ENCODE results near the gene ARL14EP.

The ARL14EP gene

GRCh38 chr11:30328681-30329080, 5.8 kb downstream of the ARL14EP start:
- DNase-seq, result no peak

- DNase-seq, result no peak
Observed at GRCh38 chr11:30329150-30329940, 6.4 kb downstream of the ARL14EP start.

GRCh38 chr11:30333405-30333804, 10.5 kb downstream of the ARL14EP start:
- DNase-seq, result no peak

DNA sequence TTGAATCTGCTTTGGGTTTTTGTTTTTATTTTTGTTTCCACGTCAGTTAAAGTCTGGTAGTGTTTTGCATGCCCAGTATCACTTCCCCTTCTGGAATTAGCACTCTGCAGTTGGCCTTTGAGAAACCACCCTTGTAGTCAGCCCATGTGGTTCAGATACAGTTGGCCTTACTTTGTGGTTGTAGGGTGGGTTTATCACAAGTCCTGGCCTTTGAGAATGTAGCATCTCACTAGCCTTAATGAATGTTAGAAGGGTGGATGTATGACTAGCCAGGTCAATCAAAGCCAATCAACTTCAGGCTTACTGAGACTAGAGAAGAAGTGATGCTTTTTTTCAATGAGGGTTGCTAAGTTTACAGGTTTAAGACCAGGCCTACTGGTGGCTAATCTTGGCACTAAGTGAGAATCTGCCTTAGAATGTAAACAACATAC, 19.8 kb downstream of the ARL14EP start:
- no peak for DNase-seq

DNA sequence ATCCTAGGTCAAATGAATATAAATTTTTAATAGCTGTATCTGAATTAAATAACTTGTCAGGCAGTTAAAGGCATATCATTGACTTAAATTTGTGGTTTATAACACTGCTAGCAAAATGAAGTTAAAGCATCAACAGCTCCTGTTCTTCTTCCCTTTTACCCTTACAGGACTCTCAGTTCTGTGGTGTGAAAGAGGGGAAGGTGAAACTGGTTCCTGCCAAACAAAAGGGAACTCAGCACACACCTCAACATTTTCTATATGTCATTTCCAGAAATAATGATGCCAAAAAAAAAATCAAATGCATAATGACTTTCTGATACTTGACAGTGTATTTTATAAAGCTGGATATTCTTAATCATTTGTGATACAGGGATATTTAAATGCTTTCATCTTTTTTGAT, 21.2 kb downstream of the ARL14EP start:
- DNase-seq, result no peak

GRCh38 chr11:30345644-30346043, 22.7 kb downstream of the ARL14EP start:
- DNase-seq, result no peak

DNA sequence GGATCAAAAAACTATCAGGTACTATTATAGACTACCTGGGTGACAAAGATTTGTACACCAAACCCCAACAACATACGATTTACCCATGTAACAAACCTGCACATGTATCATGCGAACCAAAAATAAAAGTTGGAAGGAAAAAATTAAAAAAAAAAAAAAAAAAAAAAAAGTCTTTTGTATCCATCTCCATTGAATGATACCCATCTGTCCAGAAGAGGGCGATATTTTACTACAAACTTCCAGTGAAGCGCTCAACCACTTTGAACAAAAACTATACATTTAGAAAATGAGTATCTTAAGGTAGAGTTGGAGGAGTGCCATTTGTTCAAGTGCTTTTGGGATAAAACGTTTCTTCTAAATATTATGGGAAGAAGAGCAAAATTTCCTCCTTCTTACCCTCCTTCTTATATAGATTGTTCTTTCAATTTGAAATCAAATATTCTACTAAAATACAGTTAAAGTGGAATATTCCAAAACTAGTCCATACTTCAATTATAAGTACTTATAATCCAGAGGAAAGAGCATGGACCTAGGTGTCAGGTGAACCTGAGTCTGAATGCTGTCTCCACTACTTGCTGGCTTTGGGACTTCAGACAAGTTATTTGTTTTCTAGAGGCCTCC, 23.3 kb downstream of the ARL14EP start:
- DNase-seq, result no peak

- no peak for DNase-seq
Observed at GRCh38 chr11:30348035-30348434, 25.1 kb downstream of the ARL14EP start.

DNA sequence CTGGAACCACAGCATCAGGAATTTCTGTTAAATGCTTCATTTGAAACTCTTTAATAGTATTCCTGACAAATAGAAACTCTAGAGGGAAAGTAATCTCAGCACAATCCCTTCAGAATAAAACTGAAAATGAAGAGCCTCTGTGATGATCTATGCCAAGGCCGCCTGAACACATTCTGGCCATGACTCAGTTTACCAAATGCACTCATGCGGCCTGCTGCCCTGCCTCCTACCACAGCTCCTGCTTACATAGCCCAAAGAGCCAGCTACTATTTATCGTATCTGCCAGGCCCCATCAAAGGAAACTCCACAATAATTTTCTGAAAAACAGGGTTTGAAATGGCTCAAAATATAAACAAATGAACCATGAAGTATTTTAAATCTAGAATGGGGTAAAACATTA, 27.0 kb downstream of the ARL14EP start:
- no peak for DNase-seq

GRCh38 chr11:30350384-30350783, 27.5 kb downstream of the ARL14EP start:
- DNase-seq, result no peak

DNA sequence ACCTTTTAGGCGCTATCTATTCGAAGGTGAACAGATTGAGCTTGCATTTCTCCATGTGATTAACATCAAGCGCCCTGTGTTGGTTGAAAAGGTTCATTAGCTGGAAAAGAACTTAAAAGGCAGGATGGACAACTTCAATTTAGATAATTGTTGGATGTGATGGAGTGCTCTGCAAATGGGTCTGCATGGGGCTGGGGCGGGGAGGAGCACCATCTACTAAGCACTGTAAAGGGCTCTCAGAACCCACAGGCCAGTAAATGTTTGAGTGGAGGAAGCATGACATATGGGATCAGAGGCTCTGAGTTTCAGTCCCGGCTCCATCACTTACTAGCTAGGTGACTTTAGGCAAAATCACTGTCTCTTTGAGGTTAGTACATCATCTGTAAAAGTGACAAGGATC, 28.2 kb downstream of the ARL14EP start:
- DNase-seq, result no peak

DNA sequence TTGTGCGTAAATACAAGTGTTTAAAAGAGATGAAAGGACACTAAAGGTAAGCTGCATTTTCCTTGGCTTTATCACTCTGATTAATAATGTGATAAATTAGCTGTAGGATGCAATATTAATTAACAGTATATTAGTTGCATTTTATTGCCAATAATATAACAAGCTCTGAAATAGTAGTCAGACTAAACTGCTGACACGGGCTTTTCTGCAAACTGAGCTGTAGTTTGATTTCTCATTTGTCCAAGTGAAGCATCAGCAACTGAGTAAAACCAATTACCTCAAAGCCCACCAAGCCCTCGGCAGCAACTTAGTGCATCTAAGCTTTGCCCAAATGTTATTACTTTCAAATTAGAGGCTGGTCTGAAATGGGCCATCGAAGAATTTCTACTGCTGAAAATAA, 33.5 kb downstream of the ARL14EP start:
- no peak for DNase-seq

DNA sequence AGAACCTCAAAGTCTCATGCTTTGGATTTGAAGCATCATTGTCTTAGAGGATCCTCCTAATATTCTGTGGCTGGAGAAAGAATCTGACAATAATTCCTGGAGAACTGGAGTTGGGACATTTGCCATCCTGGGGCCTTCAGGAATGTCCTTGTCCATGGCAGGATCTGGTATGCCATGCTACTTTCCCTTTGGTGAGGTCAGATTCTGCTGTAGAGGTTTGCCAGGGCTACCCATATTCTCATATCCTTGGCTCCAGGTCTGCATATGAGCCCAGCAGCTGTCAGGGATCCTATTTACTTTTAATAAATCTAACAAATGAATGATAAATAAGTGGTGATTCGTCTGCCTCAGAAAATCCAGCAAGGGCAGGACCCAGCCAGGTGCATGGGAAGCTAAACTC, 35.0 kb downstream of the ARL14EP start:
- no peak for DNase-seq

DNA sequence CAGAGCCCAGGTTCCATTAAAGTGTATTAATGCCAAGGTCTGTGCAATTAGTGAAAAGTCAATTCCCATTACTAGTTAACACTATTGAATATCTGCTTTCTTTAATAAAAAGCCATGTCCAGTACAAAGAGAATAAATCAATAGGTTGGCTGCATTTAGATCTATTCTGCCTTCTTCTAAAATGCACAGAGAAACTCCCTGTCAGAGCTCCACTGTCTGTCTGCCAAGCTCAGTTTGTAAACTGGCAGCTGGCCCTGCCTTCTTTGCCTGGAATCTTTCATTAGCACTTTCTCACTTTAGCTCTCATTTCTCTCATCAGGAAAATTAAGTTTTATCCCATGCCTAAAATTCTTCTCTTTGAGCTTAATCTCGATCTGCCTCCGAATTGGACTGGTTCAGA, 35.6 kb downstream of the ARL14EP start:
- no peak for DNase-seq

DNA sequence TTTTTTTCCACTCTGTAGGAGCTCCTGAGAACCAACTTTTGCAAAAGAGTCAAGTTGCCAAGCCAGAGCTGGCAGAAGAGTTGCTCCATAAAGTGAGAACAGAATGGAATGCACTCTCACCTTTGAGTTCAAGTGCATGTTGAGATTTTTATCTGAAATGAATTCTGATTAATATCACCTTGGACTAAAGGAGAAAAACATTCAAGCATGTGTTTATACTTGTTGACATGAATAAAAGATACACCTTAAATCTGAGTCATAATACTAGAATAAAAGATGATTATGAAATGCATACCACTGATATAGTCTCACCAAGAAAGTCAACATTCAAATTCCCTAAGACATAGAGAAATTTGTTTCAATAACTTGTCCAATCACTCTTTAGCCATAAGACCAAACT, 37.8 kb downstream of the ARL14EP start:
- no peak for DNase-seq

DNA sequence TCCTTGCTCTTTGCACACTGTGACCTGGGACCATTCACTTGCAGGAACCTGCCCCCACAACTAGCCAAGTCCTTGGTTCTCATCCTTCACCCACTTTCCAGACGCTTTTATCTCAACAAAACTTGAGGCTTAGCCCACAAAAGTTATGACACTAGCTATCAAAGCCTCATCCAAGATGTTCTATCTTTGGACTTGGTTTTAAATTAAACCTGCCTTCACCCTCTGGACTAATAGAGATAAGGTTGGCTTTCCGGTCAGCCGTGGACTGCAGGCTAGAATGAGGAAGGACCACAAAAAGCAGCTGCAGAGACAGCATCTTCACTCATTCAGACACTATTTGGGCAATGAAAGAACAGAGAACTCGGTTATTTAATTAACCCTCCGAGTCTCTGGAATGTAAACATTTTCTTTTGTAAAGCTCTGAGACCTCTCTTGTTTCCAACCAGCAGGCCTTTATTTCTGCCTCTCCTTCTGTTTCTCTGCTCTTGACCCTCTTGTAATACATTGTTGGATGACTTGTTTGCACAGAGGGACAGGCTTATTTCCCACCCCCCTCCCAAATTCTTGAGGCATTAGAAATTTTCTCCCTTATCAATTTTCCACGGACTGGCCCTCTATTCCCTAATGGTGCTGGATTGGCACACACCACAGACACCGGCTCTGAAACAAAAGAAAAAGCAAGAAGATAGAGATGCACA, 41.4 kb downstream of the ARL14EP start:
- no peak for DNase-seq

- no peak for DNase-seq
Observed at GRCh38 chr11:30364837-30365482, 42.1 kb downstream of the ARL14EP start.

- no peak for DNase-seq
Observed at GRCh38 chr11:30365793-30366517, 43.1 kb downstream of the ARL14EP start.

DNA sequence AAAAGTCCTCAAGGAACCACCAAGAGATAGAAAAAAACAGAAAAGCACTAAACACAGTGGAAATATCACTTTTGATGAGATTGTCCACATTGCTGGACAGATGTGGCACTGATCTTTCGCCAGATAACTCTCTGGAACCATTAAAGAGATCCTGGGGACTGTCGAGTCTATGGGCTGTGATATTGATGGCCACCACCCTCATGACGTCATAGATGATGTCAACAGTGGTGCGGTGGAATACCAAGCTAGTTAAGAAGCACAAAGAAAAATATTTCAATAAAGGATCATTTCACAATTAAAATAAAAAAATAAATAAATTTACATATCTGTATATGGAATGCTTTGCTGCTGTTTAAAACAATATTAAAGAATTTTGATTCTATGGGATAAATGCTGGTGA, 45.5 kb downstream of the ARL14EP start:
- DNase-seq, result no peak

- no peak for DNase-seq
Observed at GRCh38 chr11:30370164-30370563, 47.3 kb downstream of the ARL14EP start.

DNA sequence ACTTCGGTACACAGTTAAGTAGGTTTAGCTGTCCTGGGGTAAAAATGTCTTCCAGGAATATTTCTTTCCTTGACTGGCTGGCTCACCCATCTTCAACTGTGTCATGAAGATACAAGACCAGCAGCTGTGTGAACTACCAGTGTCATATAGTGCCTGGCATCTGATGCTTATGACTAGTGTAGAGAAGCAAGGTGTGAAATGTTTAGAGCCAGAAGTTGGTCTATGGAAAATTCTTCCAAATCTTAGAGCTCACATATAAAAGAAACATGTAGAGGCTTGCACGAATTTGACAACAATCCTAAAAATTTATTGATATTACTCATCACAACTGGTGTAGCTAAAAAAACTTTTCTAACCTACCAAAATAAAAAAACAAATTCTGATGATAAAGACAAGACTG, 54.4 kb downstream of the ARL14EP start:
- DNase-seq, result no peak

- DNase-seq, result no peak
Observed at GRCh38 chr11:30380846-30381245, 57.9 kb downstream of the ARL14EP start.

- no peak for DNase-seq
Observed at GRCh38 chr11:30381879-30382278, 59.0 kb downstream of the ARL14EP start.
